ENCODE measurements around the gene KRTAP2-4.

Gene KRTAP2-4

DNA sequence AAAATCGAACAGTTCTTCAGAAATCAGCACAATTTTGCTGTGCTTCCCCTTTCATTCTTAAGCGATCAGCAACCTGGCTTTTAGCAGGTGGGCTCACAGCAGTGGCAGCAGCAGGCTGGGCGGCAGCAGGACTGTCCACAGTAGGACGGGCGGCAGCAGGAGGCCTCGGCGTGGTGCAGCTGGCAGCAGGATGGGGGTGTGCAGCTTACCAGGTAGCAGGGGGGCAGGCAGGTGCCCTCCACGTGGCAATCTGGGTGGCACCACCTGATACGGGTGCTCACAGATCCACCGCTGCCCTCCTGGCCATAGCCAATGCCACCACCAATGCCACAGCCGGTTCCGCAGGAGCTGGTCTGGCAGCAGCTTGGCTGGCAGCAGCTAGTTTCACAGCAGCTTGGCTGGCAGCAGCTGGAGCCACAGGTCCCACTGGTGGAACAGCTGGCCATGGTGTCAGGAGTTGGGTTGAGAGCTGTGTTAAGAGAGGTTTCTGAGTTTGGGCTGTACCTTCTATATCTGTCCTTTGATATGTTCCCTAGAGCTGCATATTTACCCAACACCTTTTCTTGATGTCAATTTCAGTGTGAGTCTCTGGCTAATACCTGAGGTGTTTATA, 35.9 kb downstream of the KRTAP2-4 start, which contains the start of gene KRTAP1-4:
Gene KRTAP1-4, minus strand, starts transcription at position 563 of the 613 bp plus-strand sequence. Its CDS starts 117 bp downstream, at position 446.
- DNase-seq: no peak

DNA sequence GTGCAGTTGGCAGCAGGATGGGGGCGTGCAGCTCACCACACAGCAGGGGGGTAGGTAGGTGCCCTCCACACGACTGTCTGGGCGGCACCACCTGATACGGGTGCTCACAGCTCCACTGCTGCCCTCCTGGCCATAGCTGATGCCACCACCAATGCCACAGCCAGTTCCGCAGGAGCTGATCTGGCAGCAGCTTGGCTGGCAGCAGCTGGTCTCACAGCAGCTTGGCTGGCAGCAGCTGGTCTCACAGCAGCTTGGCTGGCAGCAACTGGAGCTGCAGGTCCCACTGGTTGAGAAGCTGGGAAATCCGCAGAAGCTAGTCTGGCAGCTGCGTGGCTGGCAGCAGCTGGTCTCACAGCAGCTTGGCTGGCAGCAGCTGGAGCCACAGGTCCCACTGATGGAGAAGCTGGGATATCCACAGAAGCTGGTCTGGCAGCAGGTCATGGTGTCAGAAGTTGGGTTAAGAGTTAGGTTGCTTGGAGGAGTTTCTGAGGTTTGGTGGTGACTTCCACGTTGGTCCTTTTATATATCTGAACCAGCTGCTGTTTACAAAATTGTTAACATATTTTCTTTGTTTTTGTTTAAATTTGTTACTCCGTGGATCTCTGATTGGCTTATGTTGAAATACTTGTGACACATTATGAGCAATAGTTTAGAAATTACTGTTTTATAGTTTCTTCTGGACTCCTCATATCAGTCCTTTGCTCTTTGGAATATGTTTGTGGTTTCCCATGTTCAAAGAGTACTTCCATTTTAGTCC, 38.8 kb downstream of the KRTAP2-4 start, which contains the start of gene KRTAP1-5:
Gene KRTAP1-5, minus strand, starts transcription at position 494 of the 757 bp plus-strand sequence. Its CDS starts 53 bp downstream, at position 441.
- DNase-seq: no peak

DNA sequence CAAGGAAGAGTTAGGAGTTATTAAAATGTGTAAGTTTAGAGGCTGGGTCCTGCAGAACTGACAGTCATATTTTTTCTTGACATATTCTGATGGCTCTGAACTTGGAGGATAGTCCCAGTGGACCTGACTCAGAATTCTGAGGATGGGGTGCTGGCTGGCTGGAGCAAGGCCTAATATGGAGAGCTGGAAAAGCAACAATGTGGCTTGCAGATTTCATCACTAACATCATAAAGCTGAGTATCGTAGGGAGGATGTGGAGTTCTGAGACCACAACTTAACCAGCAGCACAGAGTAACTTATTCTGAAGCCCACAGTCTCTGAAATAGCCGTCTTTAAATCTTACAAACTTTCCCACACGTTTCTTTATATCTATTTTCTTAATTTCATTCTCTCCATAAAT, 41.0 kb downstream of the KRTAP2-4 start:
- no peak for DNase-seq

DNA sequence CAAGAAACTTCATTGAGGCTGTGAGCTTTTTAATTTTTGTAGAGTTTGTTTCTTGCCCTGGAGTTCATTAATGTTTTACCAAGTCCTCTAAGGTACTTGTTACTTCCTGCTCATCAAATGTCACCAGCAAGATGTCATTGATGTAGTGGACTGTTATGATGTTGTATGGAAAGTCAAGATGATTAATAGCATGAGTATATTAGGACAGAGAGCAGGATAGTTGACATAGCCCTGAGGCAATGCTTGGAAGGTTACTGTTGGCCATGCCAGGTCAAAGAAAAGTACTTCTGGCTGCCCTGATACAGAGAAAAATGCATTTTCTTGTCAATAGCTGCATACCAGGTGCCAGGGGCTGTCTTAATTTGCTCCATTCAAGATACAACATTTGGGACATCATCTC, 45.3 kb downstream of the KRTAP2-4 start:
- DNase-seq: no peak

DNA sequence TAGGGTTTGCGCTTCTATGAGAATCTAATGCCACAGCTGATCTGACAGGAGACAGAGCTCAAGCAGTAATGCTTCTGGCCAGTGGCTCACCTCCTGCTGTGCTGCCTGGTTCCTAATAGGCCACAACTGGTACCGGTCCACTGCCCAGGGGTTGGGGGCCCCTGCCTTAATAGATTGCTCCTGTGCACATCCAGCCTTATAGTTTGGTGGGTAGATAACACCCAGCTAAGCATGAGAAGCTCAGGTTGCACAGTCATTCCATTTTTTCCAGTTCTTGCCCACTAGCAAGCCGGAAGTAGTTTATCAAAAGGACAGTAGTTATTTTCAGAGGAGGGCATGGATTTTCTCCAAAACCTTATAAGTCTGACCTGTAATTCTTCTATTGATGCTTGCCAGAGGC, 46.3 kb downstream of the KRTAP2-4 start:
- no peak for DNase-seq

DNA sequence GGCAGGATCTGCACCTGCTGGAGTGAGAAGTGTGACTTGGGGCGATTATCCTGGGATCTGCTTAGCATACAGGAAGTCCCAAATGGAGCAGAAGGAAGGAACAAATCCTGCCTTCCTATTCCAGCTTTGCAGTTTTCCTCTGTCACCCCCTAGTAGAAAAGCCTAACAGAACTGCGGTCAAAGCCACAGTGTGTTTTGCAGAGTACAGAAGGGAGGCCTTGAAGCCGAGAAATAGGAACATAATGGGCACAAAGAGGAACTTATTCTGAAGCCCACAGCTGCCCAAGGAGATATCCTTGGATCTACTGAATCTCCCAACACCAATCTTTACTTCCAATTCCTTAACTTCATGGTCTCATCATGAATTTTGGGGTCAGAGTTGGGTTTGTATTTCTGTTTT, 47.1 kb downstream of the KRTAP2-4 start:
- DNase-seq: no peak

DNA sequence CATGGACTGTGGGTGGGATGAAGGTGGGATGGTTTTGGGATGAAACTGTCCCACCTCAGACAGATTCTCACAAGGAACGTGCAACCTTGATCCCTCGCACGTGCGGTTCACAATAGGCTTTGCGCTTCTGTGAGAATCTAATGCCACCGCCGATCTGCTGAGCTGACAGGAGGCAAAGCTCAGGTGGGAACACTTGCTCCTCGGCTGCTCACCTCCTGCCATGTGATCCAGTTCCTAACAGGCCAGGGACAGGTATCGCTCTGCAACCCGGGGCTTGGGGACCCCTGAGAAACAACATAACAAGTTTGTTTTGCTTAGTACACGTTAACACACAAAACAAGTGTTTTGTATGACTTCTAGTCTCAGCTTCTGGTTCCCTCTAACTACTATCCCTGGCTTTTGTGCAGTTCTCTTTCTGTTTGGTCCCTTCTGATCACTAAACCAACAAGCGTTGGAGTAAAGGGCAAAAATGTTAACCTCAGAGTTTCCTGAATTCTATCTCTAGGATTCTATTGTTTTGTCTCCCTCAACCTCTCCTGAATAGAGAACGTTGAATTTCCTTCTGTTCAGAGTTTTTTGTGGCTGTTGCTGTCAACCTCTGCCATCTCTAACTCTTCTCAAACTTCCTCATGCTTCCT, 49.0 kb downstream of the KRTAP2-4 start:
- no peak for DNase-seq

DNA sequence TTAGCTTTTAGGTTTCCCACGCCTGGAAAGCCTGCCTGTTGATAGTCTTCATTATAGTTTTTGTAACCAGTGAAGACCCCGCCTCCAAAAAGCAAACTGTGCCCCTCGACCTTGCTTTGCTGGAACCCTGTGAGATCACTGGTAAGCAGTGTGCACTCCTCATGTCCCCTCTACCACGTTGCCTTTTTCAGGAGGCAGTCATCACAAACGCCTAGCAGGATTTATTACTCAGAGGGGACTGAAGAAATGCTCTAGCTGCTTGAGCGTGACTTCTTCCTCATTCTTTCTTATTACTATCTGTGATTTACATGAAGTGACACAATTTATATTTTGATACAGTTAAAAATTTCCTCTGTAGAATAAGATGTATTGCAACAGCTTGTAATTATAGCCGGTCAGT, 50.2 kb downstream of the KRTAP2-4 start:
- DNase-seq: no peak
